WTC11 (cell line): ENCODE measurements around the gene COG8. TPM values are rescaled to one million over a fixed set of nuclear protein-coding genes. Genes with fewer than 3 reads are reported as not detected.
A peak's percentile ranks its signal among the peaks of the same experiment; 100 is the strongest.

ENCODE experiments used
- ATAC-seq: fragments of 200-7000 bp; cut with Tn5 transposase; 2 replicates; pipeline ENCODE4 v1.10.0; 2021; ENCODE audit warnings: mild to moderate bottlenecking, moderate library complexity
- CTCF ChIA-PET: fragments of 300-600 bp; sonication (Branson Sonifier 250); formaldehyde crosslinking; loops from one replicate; lab custom pipeline; 2021; ENCODE audit warnings: antibody characterized with exemption; lab: Charles Lee
- POLR2A ChIA-PET: fragments of 350-600 bp; sonication (Branson Sonifier 250); formaldehyde crosslinking; loops from one replicate; lab custom pipeline; 2021; ENCODE audit warnings: antibody characterized with exemption; lab: Charles Lee
- DNase-seq: peaks from one replicate; pipeline ENCODE4 v3.0.0; 2021; ENCODE audit warnings: low spot score
- H3K27ac Mint-ChIP-seq: 2 replicates; pipeline ENCODE4 v1.8.0; 2021; ENCODE audit warnings: mixed read lengths
- H3K27me3 Mint-ChIP-seq: 2 replicates; pipeline ENCODE4 v1.8.0; 2021; ENCODE audit warnings: low read depth, mild to moderate bottlenecking, moderate library complexity, mixed read lengths
- H3K36me3 Mint-ChIP-seq: 2 replicates; pipeline ENCODE4 v1.8.0; 2021; ENCODE audit warnings: mixed read lengths
- H3K4me1 Mint-ChIP-seq: 2 replicates; pipeline ENCODE4 v1.8.0; 2022; ENCODE audit warnings: mixed read lengths
- H3K4me3 Mint-ChIP-seq: 2 replicates; pipeline ENCODE4 v1.8.0; 2021; ENCODE audit warnings: mild to moderate bottlenecking, moderate library complexity, mixed read lengths
- H3K9me3 Mint-ChIP-seq: 2 replicates; pipeline ENCODE4 v1.8.0; 2021; ENCODE audit warnings: mixed read lengths
- FOXP1 ChIP-seq: sonication (generic); formaldehyde crosslinking; IDR thresholded peaks from 2 replicates; pipeline ENCODE4 v1.8.0; 2022; ENCODE audit warnings: missing genetic modification reagents, mild to moderate bottlenecking, moderate library complexity, borderline replicate concordance
- PRRX2 ChIP-seq: fragments of 250-450 bp; sonication (Bioruptor Pico); IDR thresholded peaks from 2 replicates; pipeline ENCODE4 v1.8.0; 2021; ENCODE audit warnings: mild to moderate bottlenecking
- RELA ChIP-seq: sonication (generic); formaldehyde crosslinking; IDR thresholded peaks from 2 replicates; pipeline ENCODE4 v1.8.1; 2022; ENCODE audit warnings: missing genetic modification reagents, mild to moderate bottlenecking, borderline replicate concordance
- RORB ChIP-seq: fragments of 250-450 bp; sonication (Bioruptor Pico); IDR thresholded peaks from 2 replicates; pipeline ENCODE4 v1.9.0; 2021; ENCODE audit warnings: mild to moderate bottlenecking
- SOX15 ChIP-seq: fragments of 250-450 bp; sonication (Bioruptor Pico); IDR thresholded peaks from 2 replicates; pipeline ENCODE4 v1.9.0; 2021; ENCODE audit warnings: mild to moderate bottlenecking
- TEAD1 ChIP-seq: sonication (generic); formaldehyde crosslinking; IDR thresholded peaks from 2 replicates; pipeline ENCODE4 v1.8.0; 2022; ENCODE audit warnings: mild to moderate bottlenecking, missing genetic modification reagents
- ZNF121 ChIP-seq: sonication (generic); formaldehyde crosslinking; IDR thresholded peaks from 2 replicates; pipeline ENCODE4 v1.8.0; 2023; ENCODE audit warnings: missing genetic modification reagents
- ZNF219 ChIP-seq: sonication (generic); formaldehyde crosslinking; IDR thresholded peaks from 2 replicates; pipeline ENCODE4 v1.8.0; 2023; ENCODE audit warnings: missing genetic modification reagents, mild to moderate bottlenecking, borderline replicate concordance
- ZNF416 ChIP-seq: fragments of 250-450 bp; sonication (Bioruptor Pico); IDR thresholded peaks from 2 replicates; pipeline ENCODE4 v1.9.0; 2021; ENCODE audit warnings: mild to moderate bottlenecking, inconsistent platforms
- total RNA-seq: library from RNA; stranded (reverse); gene quantifications from 3 replicates; pipeline ENCODE4 v1.2.3, GENCODE V29; 2021
- TF ChIP-seq, protein P1 (sequence below): sonication (generic); formaldehyde crosslinking; IDR thresholded peaks from 2 replicates; pipeline ENCODE4 v1.8.0; 2023; ENCODE audit warnings: missing genetic modification reagents
- TF ChIP-seq, protein P2 (sequence below): sonication (generic); formaldehyde crosslinking; IDR thresholded peaks from 2 replicates; pipeline ENCODE4 v1.8.1; 2022; ENCODE audit warnings: missing genetic modification reagents, borderline replicate concordance
- TF ChIP-seq, protein P3 (sequence below): sonication (generic); formaldehyde crosslinking; IDR thresholded peaks from 2 replicates; pipeline ENCODE4 v1.8.1; 2022; ENCODE audit warnings: mild to moderate bottlenecking, missing genetic modification reagents, moderate library complexity, borderline replicate concordance
- TF ChIP-seq, protein P4 (sequence below): sonication (generic); formaldehyde crosslinking; IDR thresholded peaks from 2 replicates; pipeline ENCODE4 v1.8.0; 2022; ENCODE audit warnings: mild to moderate bottlenecking, missing genetic modification reagents
- TF ChIP-seq, protein P5 (sequence below): fragments of 250-450 bp; sonication (Bioruptor Pico); IDR thresholded peaks from 2 replicates; pipeline ENCODE4 v1.9.0; 2021; ENCODE audit warnings: moderate library complexity, mild to moderate bottlenecking, inconsistent platforms, borderline replicate concordance

Gene COG8
- total RNA-seq, 1 experiment from 2014 or later = 56.5 TPM

DNA sequence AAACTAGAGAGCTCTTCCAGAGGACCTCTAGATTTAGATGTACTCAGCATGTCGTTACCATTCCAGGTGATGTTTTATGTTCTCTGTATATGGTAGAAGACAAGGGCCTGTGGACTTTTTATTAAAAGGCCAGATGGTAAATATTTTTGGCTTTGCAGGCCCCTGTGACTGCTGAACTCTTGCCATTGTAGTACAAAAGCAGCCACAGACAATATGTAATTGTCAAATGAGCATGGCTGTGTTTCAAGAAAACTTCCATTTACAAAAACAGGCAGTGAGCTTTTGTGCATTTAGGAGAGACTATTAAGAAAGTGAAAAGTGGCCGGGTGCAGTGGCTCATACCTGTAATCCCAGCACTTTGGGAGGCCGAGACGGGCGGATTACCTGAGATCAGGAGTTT lies 4.8 kb upstream of the COG8 start:
- ChIA-PET CTCF (no interaction called here), POLR2A (interaction anchor here (0.7 kb wide), 1 partner anchor 410 kb away, joined by 3 read pairs; the partner anchor contains the start of gene NOB1)
- DNase-seq = no peak
- TF ChIP-seq ZNF219 = no peak
- TF ChIP-seq, all 79 proteins: peak for 0
- Mint-ChIP-seq H3K27me3 (no peaks in the 10 kb centered on the region), H3K9me3 (no peaks in the 10 kb centered on the region), H3K4me1 (peaks cover 12% of the 10 kb centered on the region), H3K27ac (no peak overlapping the region), H3K4me3 (no peak overlapping the region), H3K36me3 (peaks cover 27% of the 10 kb centered on the region)
- ATAC-seq = no peak

DNA sequence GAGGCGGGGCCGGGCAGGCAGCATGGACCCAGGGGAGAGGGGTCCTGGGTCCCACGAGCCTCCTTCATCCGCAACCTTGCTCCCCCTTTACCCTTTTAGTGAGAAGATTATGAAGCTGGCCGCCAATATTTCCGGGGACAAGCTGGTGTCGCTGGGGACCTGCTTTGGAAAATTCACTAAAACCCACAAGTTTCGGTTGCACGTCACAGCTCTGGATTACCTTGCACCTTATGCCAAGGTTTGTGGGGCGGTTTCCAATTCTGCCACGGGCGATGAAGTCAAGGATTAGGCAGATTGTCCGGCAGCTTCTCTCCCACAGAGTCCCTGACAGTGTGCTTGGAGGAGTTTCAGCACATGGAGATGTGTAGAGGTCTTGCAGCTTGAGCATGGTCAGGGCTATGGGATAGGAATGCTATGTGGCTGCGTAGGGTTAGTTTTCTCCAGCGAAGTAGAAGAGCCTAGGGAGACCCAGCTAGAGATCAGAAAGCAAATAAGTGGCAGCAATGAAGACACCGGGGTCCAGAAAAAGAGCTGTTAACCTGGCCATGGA lies 806 bp upstream of the COG8 start:
- ATAC-seq = no peak
- peak overlapping the region; percentile 99 for H3K27ac Mint-ChIP-seq

DNA sequence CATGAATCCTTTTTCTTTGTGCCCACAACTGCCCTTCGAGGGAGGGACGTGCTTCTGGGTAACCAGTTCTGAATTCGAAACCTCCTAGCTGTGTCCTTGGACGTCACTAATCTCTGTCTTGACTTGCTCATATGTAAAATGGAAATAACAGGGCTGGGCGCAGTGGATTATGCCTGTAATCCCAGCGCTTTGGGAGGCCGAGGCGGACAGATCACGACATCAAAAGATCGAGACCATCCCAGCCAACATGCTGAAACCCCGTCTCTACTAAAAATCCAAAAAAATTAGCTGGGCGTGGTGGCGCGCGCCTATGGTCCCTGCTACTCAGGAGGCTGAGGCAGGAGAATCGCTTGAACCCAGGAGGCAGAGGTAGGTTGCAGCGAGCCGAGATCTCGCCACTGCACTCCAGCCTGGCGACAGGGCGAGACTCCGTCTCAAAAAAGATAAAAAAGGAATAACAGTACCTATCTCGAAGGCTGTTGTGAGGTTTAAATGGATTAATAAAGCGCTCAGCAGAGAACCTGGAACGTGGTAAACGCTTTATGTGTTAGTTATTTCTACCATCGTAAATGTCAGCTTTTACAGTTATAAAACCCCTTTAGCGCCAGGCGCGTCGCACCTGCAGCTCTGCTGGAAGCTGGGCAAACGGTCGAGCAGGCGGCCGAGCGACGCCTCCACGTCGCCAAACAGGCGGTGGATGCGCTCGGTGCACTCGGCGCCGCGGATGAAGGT lies 641 bp downstream of the COG8 start:
- CTCF ChIA-PET = interaction anchor here (0.6 kb wide), 1 partner anchor 10 kb away, joined by 3 read pairs; no protein-coding TSS in a partner anchor
- no peak for ATAC-seq
- H3K36me3 Mint-ChIP-seq = peaks cover 54% of the 10 kb centered on the region

More for the DNA sequence above, 806 bp upstream of the COG8 start:
- peaks cover 18% of the 10 kb centered on the region for H3K4me1 Mint-ChIP-seq
- no peaks in the 10 kb centered on the region for H3K27me3 Mint-ChIP-seq
- ChIA-PET CTCF (no interaction called here), POLR2A (interaction anchor here (0.9 to 1.3 kb wide), 2 partner anchors 10 to 12 kb away, joined by 3 read pairs; partner anchors contain the start of gene PDF)
- peaks cover 41% of the 10 kb centered on the region for H3K36me3 Mint-ChIP-seq
- no peak for DNase-seq
- H3K4me3 Mint-ChIP-seq = peak overlapping the region; percentile 98
- no peaks in the 10 kb centered on the region for H3K9me3 Mint-ChIP-seq
- TF ChIP-seq ZNF416 = no peak
- TF ChIP-seq, protein P1, sequence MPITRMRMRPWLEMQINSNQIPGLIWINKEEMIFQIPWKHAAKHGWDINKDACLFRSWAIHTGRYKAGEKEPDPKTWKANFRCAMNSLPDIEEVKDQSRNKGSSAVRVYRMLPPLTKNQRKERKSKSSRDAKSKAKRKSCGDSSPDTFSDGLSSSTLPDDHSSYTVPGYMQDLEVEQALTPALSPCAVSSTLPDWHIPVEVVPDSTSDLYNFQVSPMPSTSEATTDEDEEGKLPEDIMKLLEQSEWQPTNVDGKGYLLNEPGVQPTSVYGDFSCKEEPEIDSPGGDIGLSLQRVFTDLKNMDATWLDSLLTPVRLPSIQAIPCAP = no peak
- TF ChIP-seq, protein P2, sequence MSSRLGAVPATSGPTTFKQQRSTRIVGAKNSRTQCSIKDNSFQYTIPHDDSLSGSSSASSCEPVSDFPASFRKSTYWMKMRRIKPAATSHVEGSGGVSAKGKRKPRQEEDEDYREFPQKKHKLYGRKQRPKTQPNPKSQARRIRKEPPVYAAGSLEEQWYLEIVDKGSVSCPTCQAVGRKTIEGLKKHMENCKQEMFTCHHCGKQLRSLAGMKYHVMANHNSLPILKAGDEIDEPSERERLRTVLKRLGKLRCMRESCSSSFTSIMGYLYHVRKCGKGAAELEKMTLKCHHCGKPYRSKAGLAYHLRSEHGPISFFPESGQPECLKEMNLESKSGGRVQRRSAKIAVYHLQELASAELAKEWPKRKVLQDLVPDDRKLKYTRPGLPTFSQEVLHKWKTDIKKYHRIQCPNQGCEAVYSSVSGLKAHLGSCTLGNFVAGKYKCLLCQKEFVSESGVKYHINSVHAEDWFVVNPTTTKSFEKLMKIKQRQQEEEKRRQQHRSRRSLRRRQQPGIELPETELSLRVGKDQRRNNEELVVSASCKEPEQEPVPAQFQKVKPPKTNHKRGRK (CRISPR knock-in tag) = no peak
- TF ChIP-seq, protein P3, sequence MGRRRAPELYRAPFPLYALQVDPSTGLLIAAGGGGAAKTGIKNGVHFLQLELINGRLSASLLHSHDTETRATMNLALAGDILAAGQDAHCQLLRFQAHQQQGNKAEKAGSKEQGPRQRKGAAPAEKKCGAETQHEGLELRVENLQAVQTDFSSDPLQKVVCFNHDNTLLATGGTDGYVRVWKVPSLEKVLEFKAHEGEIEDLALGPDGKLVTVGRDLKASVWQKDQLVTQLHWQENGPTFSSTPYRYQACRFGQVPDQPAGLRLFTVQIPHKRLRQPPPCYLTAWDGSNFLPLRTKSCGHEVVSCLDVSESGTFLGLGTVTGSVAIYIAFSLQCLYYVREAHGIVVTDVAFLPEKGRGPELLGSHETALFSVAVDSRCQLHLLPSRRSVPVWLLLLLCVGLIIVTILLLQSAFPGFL (CRISPR knock-in tag) = no peak

DNA sequence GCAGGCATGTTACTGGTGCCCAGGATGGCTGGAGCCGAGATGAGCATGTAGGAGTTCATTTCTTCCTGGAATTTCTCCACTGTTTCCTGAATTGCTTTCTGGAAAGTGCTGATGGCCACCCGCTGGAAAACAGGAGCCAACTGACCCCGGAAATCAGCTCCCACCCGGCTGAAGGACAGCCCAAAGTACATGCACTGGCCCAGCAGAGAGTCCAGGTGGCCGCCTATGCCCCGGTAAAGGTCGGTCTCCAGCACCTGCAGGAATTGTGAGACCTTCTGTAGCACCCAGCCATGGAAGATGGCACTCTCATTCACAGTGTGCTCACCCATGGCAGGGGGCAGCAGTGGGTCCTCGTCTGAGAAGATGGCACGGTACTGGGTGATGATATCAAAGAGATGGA lies 4.7 kb downstream of the COG8 start:
- no peak overlapping the region for H3K27ac Mint-ChIP-seq
- no peak overlapping the region for H3K4me3 Mint-ChIP-seq
- no peak for TF ChIP-seq SOX15 (CRISPR knock-in tag)
- TF ChIP-seq, protein P4, sequence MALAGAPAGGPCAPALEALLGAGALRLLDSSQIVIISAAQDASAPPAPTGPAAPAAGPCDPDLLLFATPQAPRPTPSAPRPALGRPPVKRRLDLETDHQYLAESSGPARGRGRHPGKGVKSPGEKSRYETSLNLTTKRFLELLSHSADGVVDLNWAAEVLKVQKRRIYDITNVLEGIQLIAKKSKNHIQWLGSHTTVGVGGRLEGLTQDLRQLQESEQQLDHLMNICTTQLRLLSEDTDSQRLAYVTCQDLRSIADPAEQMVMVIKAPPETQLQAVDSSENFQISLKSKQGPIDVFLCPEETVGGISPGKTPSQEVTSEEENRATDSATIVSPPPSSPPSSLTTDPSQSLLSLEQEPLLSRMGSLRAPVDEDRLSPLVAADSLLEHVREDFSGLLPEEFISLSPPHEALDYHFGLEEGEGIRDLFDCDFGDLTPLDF (CRISPR knock-in tag) = no peak
- no peak for TF ChIP-seq PRRX2 (CRISPR knock-in tag)
- no peak for TF ChIP-seq ZNF121 (CRISPR knock-in tag)
- TF ChIP-seq, all 79 proteins: peak for 0
- peaks cover 49% of the 10 kb centered on the region for H3K36me3 Mint-ChIP-seq
- no peak for DNase-seq
- no peaks in the 10 kb centered on the region for H3K9me3 Mint-ChIP-seq
- ChIA-PET CTCF (no interaction called here), POLR2A (no interaction called here)
- ATAC-seq = no peak
- H3K27me3 Mint-ChIP-seq = no peaks in the 10 kb centered on the region
- H3K4me1 Mint-ChIP-seq = peaks cover 7% of the 10 kb centered on the region

More for the DNA sequence above, 641 bp downstream of the COG8 start:
- no peaks in the 10 kb centered on the region for H3K9me3 Mint-ChIP-seq
- peaks cover 18% of the 10 kb centered on the region for H3K4me1 Mint-ChIP-seq
- no peak for DNase-seq
- H3K27me3 Mint-ChIP-seq = no peaks in the 10 kb centered on the region
- peak overlapping the region; percentile 95 for H3K27ac Mint-ChIP-seq
- POLR2A ChIA-PET = interaction anchor here (0.7 to 1.3 kb wide), 3 partner anchors 8 to 10 kb away, joined by 3 to 5 read pairs (median 4); partner anchors contain the start of gene PDF
- peak overlapping the region; percentile 98 for H3K4me3 Mint-ChIP-seq
- TF ChIP-seq, protein P3 (CRISPR knock-in tag) = peak; percentile 10; the same call in 1 of the 2 replicates
- TF ChIP-seq FOXP1 (CRISPR knock-in tag) (peak; percentile 41; the same call in 1 of the 2 replicates), TEAD1 (CRISPR knock-in tag) (no peak), RELA (0 out of 2 replicates have a peak, but pooled peaks have one; percentile 24), RORB (CRISPR knock-in tag) (no peak)
- TF ChIP-seq, protein P5, sequence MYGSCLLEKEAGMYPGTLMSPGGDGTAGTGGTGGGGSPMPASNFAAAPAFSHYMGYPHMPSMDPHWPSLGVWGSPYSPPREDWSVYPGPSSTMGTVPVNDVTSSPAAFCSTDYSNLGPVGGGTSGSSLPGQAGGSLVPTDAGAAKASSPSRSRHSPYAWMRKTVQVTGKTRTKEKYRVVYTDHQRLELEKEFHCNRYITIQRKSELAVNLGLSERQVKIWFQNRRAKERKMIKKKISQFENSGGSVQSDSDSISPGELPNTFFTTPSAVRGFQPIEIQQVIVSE (CRISPR knock-in tag) = no peak
